Stimulated activated CD8-positive, alpha-beta memory T cell treated with anti-CD3 and anti-CD28 coated beads, Interleukin-7, amount 100 ng/mL, for 4 hours (primary cell): ENCODE measurements around the gene GNG7.
"Not testable (repeated sequence)": the region's sequence is repeated elsewhere in the genome, so short reads cannot be mapped to it uniquely, and the experiment has no call there.

Experiments used
- DNase-seq, 2 donors: peaks; one replicate each; pipeline ENCODE4 v3.0.0-alpha.2; 2020; ENCODE audit warnings: low read depth in 2 of 2

GNG7 gene

GRCh38 chr19:2713170-2713569 is 10.7 kb upstream of the GNG7 start:
- not testable (repeated sequence) for DNase-seq

- no peak for DNase-seq
Observed at GRCh38 chr19:2711875-2712205, 9.3 kb upstream of the GNG7 start.

GRCh38 chr19:2711172-2711874 is 8.8 kb upstream of the GNG7 start:
- DNase-seq: no peak

- DNase-seq: no peak
Observed at GRCh38 chr19:2706251-2706650, 3.8 kb upstream of the GNG7 start.

- DNase-seq: no peak
Observed at GRCh38 chr19:2703691-2704216, 1.3 kb upstream of the GNG7 start.

- no peak for DNase-seq
Observed at GRCh38 chr19:2703077-2703437, 563 bp upstream of the GNG7 start.

- no peak for DNase-seq
Observed at GRCh38 chr19:2701361-2702169, 929 bp downstream of the GNG7 start.

GRCh38 chr19:2700660-2701360 is 1.7 kb downstream of the GNG7 start:
- DNase-seq: no peak

GRCh38 chr19:2699413-2700140 is 2.9 kb downstream of the GNG7 start:
- no peak for DNase-seq

- DNase-seq: no peak
Observed at GRCh38 chr19:2694196-2694595, 8.3 kb downstream of the GNG7 start.

- DNase-seq: no peak
Observed at GRCh38 chr19:2693492-2694160, 8.9 kb downstream of the GNG7 start.

GRCh38 chr19:2691951-2692350 is 10.5 kb downstream of the GNG7 start:
- DNase-seq: no peak

GRCh38 chr19:2690856-2691255 is 11.6 kb downstream of the GNG7 start:
- DNase-seq: no peak

GRCh38 chr19:2686360-2686759 is 16.1 kb downstream of the GNG7 start:
- no peak for DNase-seq

- DNase-seq: no peak
Observed at GRCh38 chr19:2685204-2685704, 17.2 kb downstream of the GNG7 start.

GRCh38 chr19:2683430-2684003 is 19.0 kb downstream of the GNG7 start:
- DNase-seq: no peak

GRCh38 chr19:2680808-2681207 is 21.7 kb downstream of the GNG7 start:
- no peak for DNase-seq

GRCh38 chr19:2679439-2679838 is 23.1 kb downstream of the GNG7 start:
- no peak for DNase-seq

GRCh38 chr19:2678948-2679347 is 23.5 kb downstream of the GNG7 start:
- not testable (repeated sequence) for DNase-seq

- no peak for DNase-seq
Observed at GRCh38 chr19:2678044-2678671, 24.3 kb downstream of the GNG7 start.
